ENCODE results near the gene TNRC6A.
A peak's percentile ranks its signal among the peaks of the same experiment; 100 is the strongest.
"Not testable (repeated sequence)": the region's sequence is repeated elsewhere in the genome, so short reads cannot be mapped to it uniquely, and the experiment has no call there.

Gene TNRC6A

GRCh38 chr16:24728011-24728410 is 1.4 kb upstream of the TNRC6A start:
- DNase-seq (ENCODE audit: low spot score), result no peak

- DNase-seq (ENCODE audit: low spot score), result no peak
These were observed 584 bp upstream of the TNRC6A start for GRCh38 chr16:24728891-24729242.

- DNase-seq (ENCODE audit: low spot score), result peak; percentile 65
These were observed 732 bp downstream of the TNRC6A start for GRCh38 chr16:24729951-24730815.

GRCh38 chr16:24730914-24731313 is 1.5 kb downstream of the TNRC6A start:
- no peak for DNase-seq (ENCODE audit: low spot score)

- no peak for DNase-seq (ENCODE audit: low spot score)
These were observed 2.4 kb downstream of the TNRC6A start for GRCh38 chr16:24731722-24732419.

- DNase-seq (ENCODE audit: low spot score), result no peak
These were observed 4.9 kb downstream of the TNRC6A start for GRCh38 chr16:24734382-24734781.

- DNase-seq (ENCODE audit: low spot score), result no peak
These were observed 7.3 kb downstream of the TNRC6A start for GRCh38 chr16:24736758-24737157.

GRCh38 chr16:24737391-24737871 is 8.0 kb downstream of the TNRC6A start:
- DNase-seq (ENCODE audit: low spot score), result peak; percentile 26

GRCh38 chr16:24737916-24738594 is 8.6 kb downstream of the TNRC6A start:
- DNase-seq (ENCODE audit: low spot score), result no peak

GRCh38 chr16:24738895-24739294 is 9.4 kb downstream of the TNRC6A start:
- DNase-seq (ENCODE audit: low spot score), result no peak

- no peak for DNase-seq (ENCODE audit: low spot score)
These were observed 12.4 kb downstream of the TNRC6A start for GRCh38 chr16:24741862-24742261.

GRCh38 chr16:24742610-24743009 is 13.2 kb downstream of the TNRC6A start:
- DNase-seq (ENCODE audit: low spot score), result not testable (repeated sequence)

GRCh38 chr16:24745391-24745790 is 15.9 kb downstream of the TNRC6A start:
- no peak for DNase-seq (ENCODE audit: low spot score)

- DNase-seq (ENCODE audit: low spot score), result no peak
These were observed 16.3 kb downstream of the TNRC6A start for GRCh38 chr16:24745791-24746190.

GRCh38 chr16:24747441-24747840 is 18.0 kb downstream of the TNRC6A start:
- DNase-seq (ENCODE audit: low spot score), result no peak

- peak; percentile 71 for DNase-seq (ENCODE audit: low spot score)
These were observed 18.8 kb downstream of the TNRC6A start for GRCh38 chr16:24748242-24748641.

GRCh38 chr16:24749310-24749709 is 19.9 kb downstream of the TNRC6A start:
- DNase-seq (ENCODE audit: low spot score), result no peak

GRCh38 chr16:24749872-24750271 is 20.4 kb downstream of the TNRC6A start:
- DNase-seq (ENCODE audit: low spot score), result not testable (repeated sequence)

GRCh38 chr16:24753000-24753399 is 23.5 kb downstream of the TNRC6A start:
- no peak for DNase-seq (ENCODE audit: low spot score)

GRCh38 chr16:24753437-24753836 is 24.0 kb downstream of the TNRC6A start:
- DNase-seq (ENCODE audit: low spot score), result no peak

- DNase-seq (ENCODE audit: low spot score), result no peak
These were observed 25.1 kb downstream of the TNRC6A start for GRCh38 chr16:24754543-24754942.

GRCh38 chr16:24755201-24755874 is 25.9 kb downstream of the TNRC6A start:
- DNase-seq (ENCODE audit: low spot score), result no peak

Measured in RKO (cell line).